Neural progenitor cell (in vitro differentiated cells): ENCODE data around the gene COL4A4. TPM values are rescaled to one million over a fixed set of nuclear protein-coding genes. Genes with fewer than 3 reads are reported as not detected.

Experiments used
- DNase-seq: peaks from one replicate; pipeline ENCODE4 v3.0.0-alpha.2; 2016; ENCODE audit warnings: low spot score
- H2AFZ ChIP-seq: fragments of 200-600 bp; sonication (generic); replicated peaks from 2 replicates; pipeline ENCODE4 v1.6.1; 2016; ENCODE audit warnings: antibody characterized with exemption
- H3F3A ChIP-seq: fragments of 200-600 bp; sonication (generic); 2 replicates; pipeline ENCODE4 v1.6.1; 2016; ENCODE audit warnings: antibody characterized with exemption, low read depth
- H3K27ac ChIP-seq: fragments of 200-600 bp; sonication (generic); 2 replicates; pipeline ENCODE4 v1.5.1; 2016; ENCODE audit warnings: mild to moderate bottlenecking
- H3K27me3 ChIP-seq: fragments of 200-600 bp; sonication (generic); 2 replicates; pipeline ENCODE4 v1.6.1; 2016; ENCODE audit warnings: mild to moderate bottlenecking, moderate library complexity
- H3K36me3 ChIP-seq: fragments of 200-600 bp; sonication (generic); 2 replicates; pipeline ENCODE4 v1.5.1; 2016
- H3K4me1 ChIP-seq: fragments of 200-600 bp; sonication (generic); 2 replicates; pipeline ENCODE4 v1.6.1; 2016; ENCODE audit warnings: mixed run types
- H3K4me2 ChIP-seq: fragments of 200-600 bp; sonication (generic); 2 replicates; pipeline ENCODE4 v1.6.1; 2016
- H3K4me3 ChIP-seq: fragments of 200-600 bp; sonication (generic); 2 replicates; pipeline ENCODE4 v1.5.1; 2016
- H3K79me2 ChIP-seq: fragments of 200-600 bp; sonication (generic); 2 replicates; pipeline ENCODE4 v1.6.1; 2016; ENCODE audit warnings: low read depth
- H3K9ac ChIP-seq: fragments of 200-600 bp; sonication (generic); 2 replicates; pipeline ENCODE4 v1.6.1; 2016
- H3K9me3 ChIP-seq: fragments of 200-600 bp; sonication (generic); 2 replicates; pipeline ENCODE4 v1.5.1; 2016; ENCODE audit warnings: low read depth
- H4K20me1 ChIP-seq: fragments of 200-600 bp; sonication (generic); 2 replicates; pipeline ENCODE4 v1.6.1; 2016; ENCODE audit warnings: low read depth
- H3K27ac Mint-ChIP-seq: 3 replicates; pipeline ENCODE4 v1.8.0; 2021; ENCODE audit warnings: mixed read lengths
- H3K27me3 Mint-ChIP-seq: 2 replicates; pipeline ENCODE4 v1.8.0; 2022; ENCODE audit warnings: low read depth, mild to moderate bottlenecking, inconsistent platforms, moderate library complexity, mixed read lengths; ENCODE audit not compliant: insufficient read depth
- H3K36me3 Mint-ChIP-seq: 3 replicates; pipeline ENCODE4 v1.8.0; 2021; ENCODE audit warnings: mixed read lengths
- H3K4me1 Mint-ChIP-seq: 3 replicates; pipeline ENCODE4 v1.8.0; 2021; ENCODE audit warnings: mixed read lengths
- H3K4me3 Mint-ChIP-seq: 3 replicates; pipeline ENCODE4 v1.8.0; 2021; ENCODE audit warnings: mild to moderate bottlenecking, moderate library complexity, mixed read lengths
- H3K9me3 Mint-ChIP-seq: 3 replicates; pipeline ENCODE4 v1.8.0; 2020; ENCODE audit warnings: mixed read lengths
- CTCF ChIP-seq: fragments of 200-600 bp; sonication (generic); IDR thresholded peaks from 2 replicates; pipeline ENCODE4 v1.5.1; 2017; ENCODE audit warnings: antibody characterized with exemption, mild to moderate bottlenecking
- EZH2 ChIP-seq: fragments of 200-600 bp; sonication (generic); IDR thresholded peaks from 2 replicates; pipeline ENCODE4 v1.6.1; 2017; ENCODE audit warnings: antibody characterized with exemption, mild to moderate bottlenecking, moderate library complexity
- EZH2phosphoT487 ChIP-seq: fragments of 200-600 bp; sonication (generic); IDR thresholded peaks from 2 replicates; pipeline ENCODE4 v1.6.1; 2017; ENCODE audit warnings: antibody characterized with exemption
- total RNA-seq: library from RNA; depleted of rRNA; stranded (reverse); fragments of >200 nt; gene quantifications from 2 replicates; pipeline ENCODE4 v1.2.3, GENCODE V29; 2015; ENCODE audit warnings: low replicate concordance

COL4A4 gene
- total RNA-seq, 1 donor from 2014 or later: 0.60 TPM

- Histone ChIP-seq H2AFZ (no peak overlapping the region), H3K4me2 (no peak overlapping the region), H3K4me1 (no peaks in the 10 kb centered on the region), H4K20me1 (no peaks in the 10 kb centered on the region), H3K27me3 (no peaks in the 10 kb centered on the region), H3K36me3 (no peaks in the 10 kb centered on the region), H3K9ac (no peak overlapping the region), H3K4me3 (no peak overlapping the region), H3F3A (no peaks in the 10 kb centered on the region), H3K9me3 (no peaks in the 10 kb centered on the region), H3K79me2 (no peaks in the 10 kb centered on the region), H3K27ac (no peak overlapping the region)
- H3K27ac Mint-ChIP-seq: no peak overlapping the region
- no peak for TF ChIP-seq EZH2
- no peak for TF ChIP-seq EZH2phosphoT487
- TF ChIP-seq CTCF: no peak
- no peaks in the 10 kb centered on the region for H3K27me3 Mint-ChIP-seq
- no peaks in the 10 kb centered on the region for H3K9me3 Mint-ChIP-seq
- H3K36me3 Mint-ChIP-seq: peaks cover 2% of the 10 kb centered on the region
- DNase-seq: no peak
- no peak overlapping the region for H3K4me3 Mint-ChIP-seq
- peaks cover 3% of the 10 kb centered on the region for H3K4me1 Mint-ChIP-seq
Observed at GRCh38 chr2:227006189-227006897, 157.7 kb downstream of the COL4A4 start.

- no peaks in the 10 kb centered on the region for H3K9me3 ChIP-seq
- no peaks in the 10 kb centered on the region for H3F3A ChIP-seq
- H3K9ac ChIP-seq: no peak overlapping the region
- H4K20me1 ChIP-seq: no peaks in the 10 kb centered on the region
- no peaks in the 10 kb centered on the region for H3K79me2 ChIP-seq
- no peaks in the 10 kb centered on the region for H3K27me3 Mint-ChIP-seq
- H3K27me3 ChIP-seq: no peaks in the 10 kb centered on the region
- H3K4me2 ChIP-seq: no peak overlapping the region
- H3K4me1 Mint-ChIP-seq: peaks cover 3% of the 10 kb centered on the region
- H3K9me3 Mint-ChIP-seq: no peaks in the 10 kb centered on the region
- peaks cover 9% of the 10 kb centered on the region for H3K36me3 Mint-ChIP-seq
- no peak overlapping the region for H2AFZ ChIP-seq
- H3K4me3 Mint-ChIP-seq: no peak overlapping the region
- no peaks in the 10 kb centered on the region for H3K4me1 ChIP-seq
- no peak overlapping the region for H3K4me3 ChIP-seq
- no peaks in the 10 kb centered on the region for H3K36me3 ChIP-seq
- DNase-seq: no peak
- TF ChIP-seq EZH2: no peak
- TF ChIP-seq EZH2phosphoT487: no peak
- no peak for TF ChIP-seq CTCF
- H3K27ac Mint-ChIP-seq: no peak overlapping the region
- H3K27ac ChIP-seq: no peak overlapping the region
Observed at GRCh38 chr2:227004482-227004881, 159.5 kb downstream of the COL4A4 start.

- Histone ChIP-seq H2AFZ (no peak overlapping the region), H3K79me2 (no peaks in the 10 kb centered on the region), H3K4me3 (no peak overlapping the region), H3K4me2 (no peak overlapping the region), H3K9me3 (no peaks in the 10 kb centered on the region), H3K27ac (no peak overlapping the region), H4K20me1 (no peaks in the 10 kb centered on the region), H3K36me3 (no peaks in the 10 kb centered on the region), H3F3A (no peaks in the 10 kb centered on the region), H3K9ac (no peak overlapping the region), H3K4me1 (no peaks in the 10 kb centered on the region), H3K27me3 (no peaks in the 10 kb centered on the region)
- TF ChIP-seq EZH2phosphoT487 (no peak), EZH2 (no peak), CTCF (no peak)
- H3K36me3 Mint-ChIP-seq: peaks cover 9% of the 10 kb centered on the region
- no peak for DNase-seq
- no peaks in the 10 kb centered on the region for H3K4me1 Mint-ChIP-seq
- H3K27ac Mint-ChIP-seq: no peak overlapping the region
- no peak overlapping the region for H3K4me3 Mint-ChIP-seq
- H3K27me3 Mint-ChIP-seq: no peaks in the 10 kb centered on the region
- no peaks in the 10 kb centered on the region for H3K9me3 Mint-ChIP-seq
Observed at GRCh38 chr2:227000123-227000522, 163.9 kb downstream of the COL4A4 start.
